Hematopoietic multipotent progenitor cell treated with erythropoietin and hydrocortisone succinate and interleukin-3 and kit ligand, for 8 days (in vitro differentiated cells): ENCODE measurements around the gene DACT2.

Source experiments
- DNase-seq: peaks from one replicate; pipeline ENCODE4 v3.0.0-alpha.2; 2015

The DACT2 gene

GRCh38 chr6:168349718-168350210 is 30.2 kb upstream of the DACT2 start:
- DNase-seq = no peak

GRCh38 chr6:168348186-168348585 is 28.6 kb upstream of the DACT2 start:
- DNase-seq = no peak

GRCh38 chr6:168347615-168348014 is 28.0 kb upstream of the DACT2 start:
- no peak for DNase-seq

GRCh38 chr6:168347053-168347452 is 27.5 kb upstream of the DACT2 start:
- no peak for DNase-seq

GRCh38 chr6:168345896-168346754 is 26.5 kb upstream of the DACT2 start:
- no peak for DNase-seq

GRCh38 chr6:168345266-168345665 is 25.7 kb upstream of the DACT2 start:
- no peak for DNase-seq

- no peak for DNase-seq
Observed at GRCh38 chr6:168344338-168344737, 24.8 kb upstream of the DACT2 start.

GRCh38 chr6:168343239-168344150 is 23.9 kb upstream of the DACT2 start:
- DNase-seq = no peak

- no peak for DNase-seq
Observed at GRCh38 chr6:168342636-168343035, 23.1 kb upstream of the DACT2 start.

- DNase-seq = no peak
Observed at GRCh38 chr6:168341280-168341900, 21.8 kb upstream of the DACT2 start.

GRCh38 chr6:168340819-168341218 is 21.2 kb upstream of the DACT2 start:
- DNase-seq = no peak

GRCh38 chr6:168338777-168339176 is 19.2 kb upstream of the DACT2 start:
- no peak for DNase-seq

- no peak for DNase-seq
Observed at GRCh38 chr6:168336967-168337366, 17.4 kb upstream of the DACT2 start.

- no peak for DNase-seq
Observed at GRCh38 chr6:168333989-168334388, 14.4 kb upstream of the DACT2 start.

- DNase-seq = no peak
Observed at GRCh38 chr6:168333491-168333890, 13.9 kb upstream of the DACT2 start.

GRCh38 chr6:168333039-168333438 is 13.5 kb upstream of the DACT2 start:
- peak; percentile 39 for DNase-seq

- no peak for DNase-seq
Observed at GRCh38 chr6:168332020-168332419, 12.4 kb upstream of the DACT2 start.

GRCh38 chr6:168331058-168331457 is 11.5 kb upstream of the DACT2 start:
- no peak for DNase-seq

GRCh38 chr6:168330403-168330802 is 10.8 kb upstream of the DACT2 start:
- no peak for DNase-seq

GRCh38 chr6:168328086-168328485 is 8.5 kb upstream of the DACT2 start:
- DNase-seq = no peak

GRCh38 chr6:168326294-168327261 is 7.0 kb upstream of the DACT2 start:
- DNase-seq = no peak

GRCh38 chr6:168322966-168323365 is 3.4 kb upstream of the DACT2 start:
- DNase-seq = no peak
